D341Med (cell line): Measurements from ENCODE around the gene NDUFB4.
"Not testable (repeated sequence)": the region's sequence is repeated elsewhere in the genome, so short reads cannot be mapped to it uniquely, and the experiment has no call there.

Source experiments
- DNase-seq: peaks from one replicate; pipeline ENCODE4 v3.0.0; 2012; ENCODE audit warnings: low spot score

The NDUFB4 gene

GRCh38 chr3:120637851-120638559, 41.9 kb downstream of the NDUFB4 start:
- no peak for DNase-seq

DNA sequence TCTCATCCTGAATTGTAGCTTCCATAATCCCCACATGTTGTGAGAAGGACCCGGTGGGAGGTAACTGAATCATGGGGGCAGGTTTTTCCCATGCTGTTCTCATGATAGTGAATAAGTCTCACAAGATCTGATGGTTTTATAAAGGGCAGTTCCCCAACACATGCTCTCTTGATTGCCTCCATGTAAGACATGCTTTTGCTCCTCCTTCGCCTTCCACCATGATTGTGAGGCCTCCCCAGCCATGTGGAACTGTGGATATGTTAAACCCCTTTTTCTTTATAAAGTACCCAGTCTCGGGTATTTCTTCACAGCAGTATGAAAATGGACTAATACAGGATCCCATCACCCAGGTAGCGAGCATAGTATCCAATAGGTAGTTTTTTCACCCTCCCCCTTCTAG, 42.7 kb downstream of the NDUFB4 start:
- not testable (repeated sequence) for DNase-seq

- peak; percentile 65 for DNase-seq
These were observed 44.1 kb downstream of the NDUFB4 start for GRCh38 chr3:120640231-120640630.

GRCh38 chr3:120641696-120642246, 45.6 kb downstream of the NDUFB4 start:
- DNase-seq: no peak

- DNase-seq: no peak
These were observed 46.3 kb downstream of the NDUFB4 start for GRCh38 chr3:120642368-120642948.

DNA sequence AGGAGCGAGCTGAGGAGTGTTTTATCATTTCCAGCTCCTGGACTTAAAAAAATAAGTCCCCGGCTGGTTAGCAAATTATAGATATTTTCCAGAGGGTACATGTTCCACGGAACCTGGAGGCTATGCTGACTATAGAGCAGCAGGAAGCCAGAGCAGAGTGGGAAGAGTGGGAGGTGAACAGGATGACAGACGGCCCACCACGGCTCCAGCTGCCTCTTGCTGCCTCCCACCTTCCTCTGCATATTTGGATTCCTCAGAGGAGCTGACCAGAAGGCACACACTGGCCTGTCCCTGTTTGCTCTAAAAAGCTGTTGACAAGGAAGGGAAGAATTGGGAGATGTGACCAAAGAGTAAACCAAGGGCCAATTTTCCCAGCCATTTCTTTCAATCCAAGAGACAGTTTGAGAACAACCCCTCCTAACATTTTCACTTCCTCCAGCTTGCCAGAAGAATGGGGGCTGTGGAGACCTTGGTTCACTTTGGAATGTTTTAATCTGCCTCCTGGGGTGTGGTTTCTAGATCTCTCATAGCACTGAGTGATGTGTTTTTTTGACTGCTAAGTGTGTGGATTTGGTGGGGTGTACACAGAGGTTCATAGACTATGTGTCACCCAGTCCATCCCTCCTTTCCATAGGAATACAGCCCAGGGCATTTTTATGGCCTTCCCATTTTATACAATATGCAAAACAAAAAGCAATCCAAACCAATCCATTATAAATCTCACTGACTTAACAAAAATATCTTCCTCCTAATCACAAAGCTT, 49.1 kb downstream of the NDUFB4 start:
- no peak for DNase-seq

- no peak for DNase-seq
These were observed 50.8 kb downstream of the NDUFB4 start for GRCh38 chr3:120646771-120647432.

- no peak for DNase-seq
These were observed 52.2 kb downstream of the NDUFB4 start for GRCh38 chr3:120648290-120648689.

DNA sequence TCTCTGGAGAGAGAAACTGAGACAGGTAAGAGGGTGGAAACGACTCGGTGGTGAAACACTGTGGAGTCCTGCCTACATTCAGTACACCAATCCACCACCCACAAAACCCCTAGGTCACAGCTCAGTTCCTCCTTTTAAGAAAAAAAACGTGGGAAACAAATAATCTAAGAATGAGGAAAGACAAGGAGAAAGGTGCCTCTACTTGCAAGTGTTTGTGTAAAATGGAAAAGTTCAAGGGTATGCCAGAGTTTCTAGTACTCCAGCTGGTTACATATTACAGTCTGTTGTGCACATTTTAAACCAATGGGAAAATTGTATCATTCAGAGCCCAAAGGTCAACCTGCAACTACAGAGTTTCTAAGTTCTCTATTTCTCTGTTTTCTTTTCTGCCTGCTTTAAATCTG, 53.7 kb downstream of the NDUFB4 start:
- DNase-seq: no peak

GRCh38 chr3:120650311-120650710, 54.2 kb downstream of the NDUFB4 start:
- no peak for DNase-seq
